ENCODE results near the gene RPS6KC1. TPM values are rescaled to one million over a fixed set of nuclear protein-coding genes. Genes with fewer than 3 reads are reported as not detected.

The RPS6KC1 gene, protein sequence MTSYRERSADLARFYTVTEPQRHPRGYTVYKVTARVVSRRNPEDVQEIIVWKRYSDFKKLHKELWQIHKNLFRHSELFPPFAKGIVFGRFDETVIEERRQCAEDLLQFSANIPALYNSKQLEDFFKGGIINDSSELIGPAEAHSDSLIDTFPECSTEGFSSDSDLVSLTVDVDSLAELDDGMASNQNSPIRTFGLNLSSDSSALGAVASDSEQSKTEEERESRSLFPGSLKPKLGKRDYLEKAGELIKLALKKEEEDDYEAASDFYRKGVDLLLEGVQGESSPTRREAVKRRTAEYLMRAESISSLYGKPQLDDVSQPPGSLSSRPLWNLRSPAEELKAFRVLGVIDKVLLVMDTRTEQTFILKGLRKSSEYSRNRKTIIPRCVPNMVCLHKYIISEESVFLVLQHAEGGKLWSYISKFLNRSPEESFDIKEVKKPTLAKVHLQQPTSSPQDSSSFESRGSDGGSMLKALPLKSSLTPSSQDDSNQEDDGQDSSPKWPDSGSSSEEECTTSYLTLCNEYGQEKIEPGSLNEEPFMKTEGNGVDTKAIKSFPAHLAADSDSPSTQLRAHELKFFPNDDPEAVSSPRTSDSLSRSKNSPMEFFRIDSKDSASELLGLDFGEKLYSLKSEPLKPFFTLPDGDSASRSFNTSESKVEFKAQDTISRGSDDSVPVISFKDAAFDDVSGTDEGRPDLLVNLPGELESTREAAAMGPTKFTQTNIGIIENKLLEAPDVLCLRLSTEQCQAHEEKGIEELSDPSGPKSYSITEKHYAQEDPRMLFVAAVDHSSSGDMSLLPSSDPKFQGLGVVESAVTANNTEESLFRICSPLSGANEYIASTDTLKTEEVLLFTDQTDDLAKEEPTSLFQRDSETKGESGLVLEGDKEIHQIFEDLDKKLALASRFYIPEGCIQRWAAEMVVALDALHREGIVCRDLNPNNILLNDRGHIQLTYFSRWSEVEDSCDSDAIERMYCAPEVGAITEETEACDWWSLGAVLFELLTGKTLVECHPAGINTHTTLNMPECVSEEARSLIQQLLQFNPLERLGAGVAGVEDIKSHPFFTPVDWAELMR
- 9.8 to 11.9 TPM (median 11.1 TPM) in 5 replicates for total RNA-seq (2022; extraction: Qiagen RNA extraction)

DNA sequence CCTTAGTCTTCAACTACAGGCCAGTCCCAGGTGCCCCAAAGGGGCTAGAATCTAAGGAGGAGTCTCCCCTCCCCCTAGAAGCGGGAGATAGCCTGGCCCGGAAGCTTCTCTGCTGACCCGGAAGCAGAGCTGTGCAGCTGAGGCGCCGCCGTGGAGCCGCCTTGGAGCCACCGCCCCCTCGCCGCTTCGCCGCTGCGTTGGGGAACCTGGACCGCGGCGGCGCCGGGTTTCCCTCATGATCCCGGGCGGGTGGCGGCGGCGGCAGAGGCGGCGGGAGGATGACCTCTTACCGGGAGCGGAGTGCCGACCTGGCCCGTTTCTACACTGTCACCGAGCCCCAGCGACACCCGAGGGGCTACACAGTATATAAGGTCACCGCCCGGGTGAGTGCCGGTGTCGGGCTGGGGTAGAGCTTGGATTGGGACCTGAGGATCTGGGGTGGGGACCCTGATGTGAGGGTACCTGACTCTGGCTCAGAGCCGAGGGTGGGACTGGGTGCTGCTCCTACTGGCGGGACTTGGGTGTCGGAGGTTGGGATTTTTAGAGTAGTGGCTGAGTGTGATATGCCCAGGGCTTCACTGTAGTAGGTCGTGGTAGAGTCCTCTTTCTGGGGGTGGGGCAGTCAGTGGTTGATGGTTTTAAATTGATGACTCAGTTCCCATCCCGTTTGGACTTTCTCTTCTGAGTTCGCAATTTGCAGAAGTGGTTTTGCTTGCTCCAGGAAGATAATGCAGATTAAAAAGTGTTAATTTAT lies at the start of gene RPS6KC1:
Gene RPS6KC1 (plus strand): TSS at position 115 of the 754 bp plus-strand sequence. CDS start 164 bp downstream, at position 279.

DNA sequence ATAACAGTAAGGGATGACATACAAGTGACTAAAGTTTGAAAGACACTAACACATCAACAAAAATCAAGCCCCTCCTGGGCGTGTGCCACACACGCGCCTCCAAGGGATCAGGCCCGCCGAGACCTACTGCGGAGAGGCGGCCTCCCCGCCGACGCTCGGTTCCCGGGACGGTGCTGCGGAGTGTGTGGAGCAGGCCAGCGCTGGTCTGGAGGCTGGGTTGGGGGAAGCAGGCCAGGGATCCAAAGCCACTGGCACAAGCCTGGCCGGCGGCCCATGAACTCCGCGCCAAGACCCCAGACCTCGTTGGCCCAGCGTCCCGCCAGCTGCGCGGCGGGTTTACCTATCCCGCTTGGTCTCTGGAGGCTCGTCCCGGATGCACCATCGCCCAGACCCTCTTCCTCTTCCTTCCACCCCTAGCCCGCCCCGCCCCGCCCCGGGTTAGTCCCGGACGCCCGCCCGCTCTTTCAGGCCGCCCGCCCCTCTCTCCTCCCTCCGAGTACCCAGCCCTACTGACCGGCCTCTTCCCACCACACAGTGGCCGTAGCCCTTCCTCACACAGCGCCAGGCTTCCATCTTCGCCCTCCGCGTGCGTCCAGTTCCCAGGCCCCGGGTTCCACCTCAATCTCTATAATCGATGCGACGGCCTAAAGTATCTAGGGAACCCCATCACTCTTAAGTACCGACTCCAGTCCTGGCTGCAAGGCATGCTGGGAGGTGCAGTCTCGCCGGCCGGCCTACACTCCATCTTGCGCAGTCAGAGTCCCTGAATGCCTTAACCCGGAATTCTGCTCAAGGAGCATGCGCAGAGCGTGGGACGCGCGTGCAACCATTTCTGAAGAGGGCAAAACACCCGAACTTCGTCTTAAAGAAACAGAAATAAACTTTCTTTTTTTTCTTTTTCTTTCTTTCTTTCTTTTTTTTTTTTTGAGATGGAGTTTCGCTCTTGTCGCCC lies 35.7 kb upstream of the RPS6KC1 start, which contains the start of gene ANGEL2:
Gene ANGEL2 (minus strand): TSS at position 769 of the 952 bp plus-strand sequence. CDS start 196 bp downstream, at position 573.

Other genes starting within 250 kb of the RPS6KC1 start
- gene SPATA45, start 203.6 kb upstream of the RPS6KC1 start, total RNA-seq (2022; extraction: Qiagen RNA extraction), result 0.20 to 0.46 TPM (median 0.42 TPM) in 3 of 5 replicates, not detected in the others
- gene FLVCR1, start 193.0 kb upstream of the RPS6KC1 start, total RNA-seq (2022; extraction: Qiagen RNA extraction), result 10.4 to 20.9 TPM (median 17.8 TPM) in 5 replicates
- gene VASH2, start 100.7 kb upstream of the RPS6KC1 start, total RNA-seq (2022; extraction: Qiagen RNA extraction), result 1.8 to 3.3 TPM (median 2.7 TPM) in 5 replicates
- gene ANGEL2, start 35.4 kb upstream of the RPS6KC1 start, total RNA-seq (2022; extraction: Qiagen RNA extraction), result 15.2 to 21.9 TPM (median 18.4 TPM) in 5 replicates

Data from A549 treated with dexamethasone at 1 μM for 4 hours (cell line).